HT-29 (cell line): ENCODE measurements around the gene MTNR1A. TPM values are rescaled to one million over a fixed set of nuclear protein-coding genes. Genes with fewer than 3 reads are reported as not detected.
"Not testable (repeated sequence)": the region's sequence is repeated elsewhere in the genome, so short reads cannot be mapped to it uniquely, and the experiment has no call there.

ENCODE experiments used
- DNase-seq: peaks from one replicate; pipeline ENCODE4 v3.0.0-alpha.2; 2015; ENCODE audit warnings: low spot score
- total RNA-seq: library from RNA; depleted of rRNA; stranded (reverse); fragments of >200 nt; shearing (Covaris generic); gene quantifications from 2 replicates; pipeline ENCODE4 v1.2.3, GENCODE V29; 2014

MTNR1A gene
- total RNA-seq, 1 experiment from 2014 or later, result not detected

- DNase-seq, result no peak
Measured at GRCh38 chr4:186563761-186564160, 8.4 kb upstream of the MTNR1A start.

- DNase-seq, result no peak
Measured at GRCh38 chr4:186561748-186562147, 6.4 kb upstream of the MTNR1A start.

GRCh38 chr4:186560647-186561046, 5.3 kb upstream of the MTNR1A start:
- no peak for DNase-seq

- DNase-seq, result no peak
Measured at GRCh38 chr4:186557486-186557885, 2.1 kb upstream of the MTNR1A start.

GRCh38 chr4:186557061-186557460, 1.7 kb upstream of the MTNR1A start:
- DNase-seq, result no peak

- peak; percentile 39 for DNase-seq
Measured at GRCh38 chr4:186554539-186554913, 841 bp downstream of the MTNR1A start.

GRCh38 chr4:186553717-186554116, 1.6 kb downstream of the MTNR1A start:
- DNase-seq, result no peak

GRCh38 chr4:186551849-186552248, 3.5 kb downstream of the MTNR1A start:
- DNase-seq, result no peak

- DNase-seq, result no peak
Measured at GRCh38 chr4:186545436-186545835, 9.9 kb downstream of the MTNR1A start.

GRCh38 chr4:186543206-186543605, 12.2 kb downstream of the MTNR1A start:
- no peak for DNase-seq

GRCh38 chr4:186541801-186542200, 13.6 kb downstream of the MTNR1A start:
- no peak for DNase-seq

- no peak for DNase-seq
Measured at GRCh38 chr4:186537843-186538521, 17.4 kb downstream of the MTNR1A start.

- peak; percentile 22 for DNase-seq
Measured at GRCh38 chr4:186536285-186536684, 19.1 kb downstream of the MTNR1A start.

- no peak for DNase-seq
Measured at GRCh38 chr4:186534056-186534455, 21.3 kb downstream of the MTNR1A start.

GRCh38 chr4:186523927-186524326, 31.4 kb downstream of the MTNR1A start:
- not testable (repeated sequence) for DNase-seq

GRCh38 chr4:186516287-186516686, 39.1 kb downstream of the MTNR1A start:
- DNase-seq, result no peak

GRCh38 chr4:186514271-186514950, 41.0 kb downstream of the MTNR1A start:
- no peak for DNase-seq

- DNase-seq, result not testable (repeated sequence)
Measured at GRCh38 chr4:186504771-186505170, 50.6 kb downstream of the MTNR1A start.

- no peak for DNase-seq
Measured at GRCh38 chr4:186502231-186502630, 53.1 kb downstream of the MTNR1A start.

- no peak for DNase-seq
Measured at GRCh38 chr4:186501554-186501953, 53.8 kb downstream of the MTNR1A start.

GRCh38 chr4:186500721-186501304, 54.6 kb downstream of the MTNR1A start:
- no peak for DNase-seq

- DNase-seq, result no peak
Measured at GRCh38 chr4:186499467-186499866, 55.9 kb downstream of the MTNR1A start.

GRCh38 chr4:186497043-186497442, 58.3 kb downstream of the MTNR1A start:
- no peak for DNase-seq
